NCI-H748 (cell line): ENCODE data around the gene GALR2.

Source experiments
- DNase-seq: peaks from one replicate; lab custom pipeline; 2025; ENCODE audit not compliant: unreplicated experiment; lab: John Stamatoyannopoulos, UW

GALR2 gene

DNA sequence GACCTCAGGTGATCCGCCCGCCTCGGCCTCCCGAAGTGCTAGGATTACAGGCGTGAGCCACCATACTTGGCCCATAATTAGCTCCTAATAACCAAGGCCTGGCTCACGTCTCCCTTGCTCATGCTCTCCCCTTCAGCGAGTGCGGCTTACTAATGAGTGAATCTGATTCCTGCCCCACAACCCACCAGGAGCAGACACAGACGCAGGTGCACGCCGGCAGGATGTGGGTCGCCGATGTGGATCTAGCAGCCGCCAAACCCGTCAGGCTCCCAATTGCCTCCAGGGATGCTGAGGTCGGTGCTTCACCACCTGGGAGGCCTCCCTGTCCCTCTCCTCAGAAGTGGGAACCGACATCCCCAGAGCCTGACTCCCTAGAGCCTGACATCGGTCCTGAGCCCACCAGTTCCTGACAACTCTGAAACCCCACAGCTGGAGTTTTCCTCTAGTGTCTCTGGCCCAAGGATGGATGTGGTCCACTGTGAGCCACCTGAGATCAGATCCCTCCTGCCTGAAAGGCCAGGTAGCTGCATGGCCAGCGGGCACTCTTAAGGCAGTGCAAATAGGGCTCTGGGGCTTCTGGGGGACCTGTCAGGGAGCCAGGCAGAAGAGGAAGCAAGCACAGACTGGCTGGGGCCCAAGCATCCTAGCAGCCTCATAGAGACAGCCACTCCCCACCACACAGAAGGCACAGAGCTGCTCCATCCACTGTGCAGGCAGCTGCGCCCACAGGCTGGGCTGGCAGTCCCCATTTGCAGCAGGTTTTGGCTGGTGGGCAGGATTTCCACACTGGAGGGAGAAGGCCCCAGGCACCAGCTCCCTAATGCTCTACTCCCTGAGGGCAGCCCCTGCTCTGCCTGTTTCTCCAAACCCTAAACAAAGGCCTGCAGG, 18.2 kb downstream of the GALR2 start:
- DNase-seq: no peak

- DNase-seq: no peak
Measured at GRCh38 chr17:76094046-76094445, 19.5 kb downstream of the GALR2 start.

DNA sequence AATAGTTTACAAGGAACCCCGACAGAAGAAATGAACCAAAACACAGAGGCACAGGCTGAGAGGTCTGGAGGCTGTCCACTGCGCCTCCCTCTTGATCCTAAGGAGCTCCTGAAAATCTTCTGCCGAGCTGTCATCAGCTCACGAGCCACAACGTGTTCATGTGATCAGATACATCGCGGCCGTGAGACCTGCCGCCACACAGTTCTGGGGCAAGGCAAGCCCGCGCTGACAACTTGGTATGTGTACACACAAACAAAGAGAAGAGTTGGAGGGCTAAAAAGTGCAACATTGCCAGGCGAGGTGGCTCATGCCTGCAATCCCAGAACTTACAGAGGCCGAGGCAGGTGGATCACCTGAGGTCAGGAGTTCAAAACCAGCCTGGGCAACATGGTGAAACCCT, 21.4 kb downstream of the GALR2 start:
- no peak for DNase-seq

DNA sequence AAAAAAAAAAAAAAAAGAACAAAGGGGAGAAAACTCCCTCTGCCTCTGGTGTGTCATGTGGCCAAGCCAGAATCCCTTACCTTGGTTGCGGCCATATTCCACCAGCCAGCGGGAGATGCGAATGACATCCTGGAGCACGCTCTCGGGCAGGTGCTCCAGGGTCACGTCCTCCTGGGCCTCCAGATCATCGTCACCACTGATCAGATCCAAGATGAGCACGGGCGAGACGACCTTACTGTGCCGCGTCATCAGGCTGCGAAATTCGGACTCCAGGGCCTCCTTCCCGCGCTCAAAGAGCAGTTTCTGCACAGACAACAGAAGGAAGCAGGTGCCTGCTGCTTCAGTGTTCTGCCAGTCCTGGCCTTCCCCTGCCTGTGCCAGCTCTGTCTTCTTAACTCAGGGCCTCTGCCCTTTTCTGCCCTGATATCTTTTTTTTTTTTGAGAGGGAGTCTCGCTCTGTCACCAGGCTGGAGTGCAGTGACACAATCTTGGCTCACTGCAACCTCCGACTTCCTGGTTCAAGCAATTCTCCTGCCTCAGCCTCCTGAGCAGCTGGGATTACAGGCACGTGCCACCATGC, 23.2 kb downstream of the GALR2 start:
- DNase-seq: no peak

DNA sequence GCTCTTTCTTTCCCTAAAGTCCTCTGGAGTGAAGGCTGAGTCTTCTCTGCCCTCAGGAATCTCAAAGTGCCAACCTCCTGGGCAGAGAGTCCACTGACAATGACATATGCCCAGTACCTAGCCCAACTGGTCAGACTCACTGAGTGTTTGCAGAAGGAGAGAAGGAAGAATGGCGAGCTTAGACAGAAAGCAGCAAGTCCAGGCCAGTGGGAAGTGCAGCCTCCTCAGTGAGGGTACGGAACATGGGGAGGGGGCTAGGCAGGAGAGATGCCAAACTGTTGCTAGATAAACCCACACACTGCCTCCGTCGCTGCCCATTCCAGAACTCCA, 28.3 kb downstream of the GALR2 start:
- DNase-seq: no peak

DNA sequence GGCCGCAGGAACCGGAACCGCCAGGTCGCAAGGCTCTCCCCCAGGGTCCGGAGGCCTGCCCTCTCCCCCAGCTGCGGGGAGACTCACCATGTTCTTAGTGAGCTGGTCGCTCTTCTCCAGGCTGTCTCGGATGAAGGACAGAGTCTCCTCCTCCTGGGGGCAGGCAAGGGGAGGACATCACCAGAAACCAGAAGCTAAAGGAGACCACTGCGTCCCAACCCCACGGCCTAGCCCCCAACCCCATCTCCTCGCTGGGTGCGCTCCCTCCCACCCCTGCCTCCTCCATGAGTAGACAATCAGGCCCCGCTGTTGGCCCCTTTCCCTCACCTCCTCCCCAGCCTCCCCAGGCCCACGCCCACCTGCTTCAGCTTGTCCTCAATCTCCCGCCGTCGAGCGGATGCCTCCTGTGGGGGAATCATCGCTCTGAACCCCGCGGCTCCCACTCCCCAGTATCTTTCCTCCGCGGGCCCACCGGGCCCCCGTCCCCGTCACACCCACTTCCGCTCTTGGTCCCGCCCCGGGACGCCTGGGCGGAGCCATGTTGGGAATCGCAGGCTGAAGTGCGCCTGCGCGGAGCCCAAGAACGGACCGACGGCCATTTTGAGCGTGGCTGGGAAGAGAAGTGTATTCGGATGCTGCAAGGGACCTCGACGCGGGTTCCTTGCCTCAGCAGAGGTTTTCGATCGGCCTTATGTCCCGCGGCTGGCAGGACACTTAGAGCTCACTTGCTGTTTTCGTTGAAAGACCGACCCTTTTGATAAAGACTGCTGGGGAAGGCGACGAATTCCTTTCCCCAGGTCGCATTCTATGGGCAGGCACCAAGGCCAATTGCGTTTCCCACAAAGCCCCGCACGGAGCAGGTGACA, 28.9 kb downstream of the GALR2 start, which contains the start of gene EXOC7:
EXOC7 (minus strand) TSS at position 514 of the 866 bp plus-strand sequence; CDS start at position 419, 95 bp downstream.
- peak; percentile 90 for DNase-seq

DNA sequence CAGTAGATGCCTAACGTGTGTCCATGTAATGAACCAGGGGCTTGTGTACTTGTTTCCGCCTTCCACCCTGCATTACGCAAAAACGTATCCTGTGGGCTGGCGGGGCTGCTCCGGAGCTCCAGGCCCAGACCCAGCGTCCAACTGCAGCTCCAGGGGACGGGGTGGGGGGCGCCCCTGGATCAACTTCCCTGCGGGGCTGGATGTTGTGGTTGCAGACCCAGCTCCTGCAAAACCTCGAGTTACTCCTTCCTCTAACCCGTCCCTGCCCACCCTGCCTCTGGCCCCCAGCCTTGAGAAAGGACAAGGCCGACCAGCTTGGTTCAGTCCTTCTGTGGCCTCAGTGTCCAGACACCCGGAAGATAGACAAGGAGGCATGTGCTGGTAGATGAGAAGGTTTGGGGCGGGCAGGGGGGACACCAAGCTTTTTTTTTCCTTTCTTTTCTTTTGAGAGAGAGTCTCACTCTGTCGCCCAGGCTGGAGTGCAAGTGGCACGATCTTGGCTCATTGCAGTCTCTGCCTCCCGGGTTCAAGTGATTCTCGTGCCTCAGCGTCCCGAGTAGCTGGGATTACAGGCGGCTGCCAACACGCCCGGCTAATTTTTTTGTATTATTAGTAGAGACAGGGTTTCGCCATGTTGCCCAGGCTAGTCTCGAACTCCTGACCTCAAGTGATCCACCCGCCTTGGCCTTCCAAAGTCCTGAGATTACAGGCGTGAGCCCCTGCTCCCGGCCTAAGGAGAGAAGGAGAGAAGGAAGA, 29.7 kb downstream of the GALR2 start:
- no peak for DNase-seq

- DNase-seq: no peak
Measured at GRCh38 chr17:76104896-76105231, 30.3 kb downstream of the GALR2 start.

DNA sequence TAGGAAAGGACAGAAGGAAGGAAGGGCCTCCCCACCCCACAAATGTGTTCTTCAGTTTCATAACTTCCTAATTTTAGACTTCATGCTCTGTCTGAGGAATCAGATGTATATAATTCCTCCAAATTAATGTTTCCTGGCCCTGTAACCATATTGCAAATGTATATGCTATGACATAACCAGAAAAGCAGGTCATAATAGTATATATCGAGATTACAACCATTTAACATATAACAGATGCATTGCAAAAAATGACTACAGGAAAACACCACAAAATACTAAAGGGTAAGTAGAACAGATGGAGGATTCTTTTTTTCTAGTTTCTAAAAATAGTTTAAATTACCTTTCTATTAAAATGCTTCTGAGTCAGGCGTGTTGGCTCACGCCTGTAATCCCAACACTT, 32.1 kb downstream of the GALR2 start:
- no peak for DNase-seq

- peak; percentile 22 for DNase-seq
Measured at GRCh38 chr17:76107509-76107908, 32.9 kb downstream of the GALR2 start.

DNA sequence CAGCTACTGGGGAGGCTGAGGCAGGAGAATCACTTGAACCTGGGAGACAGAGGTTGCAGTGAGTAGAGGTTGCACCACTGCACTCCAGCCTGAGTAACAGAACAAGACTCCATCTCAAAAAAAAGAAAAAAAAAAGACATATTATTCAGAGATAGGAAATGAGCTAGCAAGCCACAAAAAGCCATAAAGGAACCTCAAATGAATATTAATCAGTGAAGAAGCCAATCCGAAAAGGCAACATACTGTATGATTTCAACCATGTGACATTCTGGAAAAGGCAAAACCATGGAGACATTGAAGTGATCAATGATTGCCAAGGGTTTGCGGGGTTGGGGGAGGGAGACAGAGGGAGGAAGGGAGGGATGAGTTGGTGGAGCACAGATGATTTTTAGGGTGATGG, 37.4 kb downstream of the GALR2 start:
- no peak for DNase-seq

GRCh38 chr17:76115138-76115754, 40.7 kb downstream of the GALR2 start:
- no peak for DNase-seq

- DNase-seq: no peak
Measured at GRCh38 chr17:76119409-76120371, 45.1 kb downstream of the GALR2 start.

DNA sequence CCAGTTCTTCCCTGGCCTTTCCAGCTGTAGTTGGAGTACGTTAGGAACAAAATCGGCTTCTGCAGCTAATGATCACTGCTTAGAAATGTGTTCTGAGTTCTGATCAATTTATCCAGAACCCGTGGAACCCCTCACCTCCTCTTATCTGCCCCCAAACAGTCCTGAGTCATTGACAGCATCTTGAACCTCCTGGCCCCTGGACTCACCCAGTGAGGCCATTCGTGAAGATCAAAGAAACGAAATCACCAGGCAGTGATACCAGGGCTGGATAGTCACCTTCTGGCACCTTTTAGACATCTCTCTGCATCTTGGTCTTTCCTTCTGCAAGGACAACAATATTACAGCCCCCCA, 46.1 kb downstream of the GALR2 start:
- DNase-seq: no peak

DNA sequence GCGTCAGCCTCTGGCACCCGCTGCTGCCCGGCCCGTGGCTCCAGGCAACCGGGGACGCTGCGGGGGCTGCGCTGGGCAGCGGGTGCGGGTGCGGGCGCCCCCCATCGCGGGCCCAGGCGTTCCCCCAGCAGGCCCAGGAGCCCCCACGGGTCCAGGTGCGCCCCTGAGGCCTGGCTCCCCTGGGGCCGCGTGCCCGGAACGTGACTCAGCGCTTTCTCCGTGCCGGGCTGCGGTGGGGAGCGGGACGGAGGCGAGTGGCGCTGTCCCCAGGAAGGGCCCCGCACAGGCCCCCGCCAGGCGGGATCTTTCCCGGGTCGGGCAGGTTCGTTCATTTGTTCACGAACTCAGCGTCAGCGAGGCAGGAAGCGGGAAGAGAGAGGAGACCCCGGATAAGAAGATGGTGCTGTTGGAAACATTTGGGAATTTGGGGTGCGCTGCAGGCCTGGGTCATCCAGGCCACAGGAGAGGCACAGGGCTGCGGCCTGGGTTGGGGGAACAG, 47.4 kb downstream of the GALR2 start:
- no peak for DNase-seq

GRCh38 chr17:76122431-76123190, 48.0 kb downstream of the GALR2 start:
- no peak for DNase-seq

GRCh38 chr17:76123191-76123499, 48.6 kb downstream of the GALR2 start:
- no peak for DNase-seq

- DNase-seq: no peak
Measured at GRCh38 chr17:76123749-76124581, 49.4 kb downstream of the GALR2 start.
